ENCODE results near the gene PPP1R26. TPM values are rescaled to one million over a fixed set of nuclear protein-coding genes. Genes with fewer than 3 reads are reported as not detected.

The PPP1R26 gene
- total and polyA plus RNA-seq, 2 of the 13 experiments (the other 11 are each of a cell fraction or from before 2014, with no cell fraction given), result 8.6 to 11.6 TPM

DNA sequence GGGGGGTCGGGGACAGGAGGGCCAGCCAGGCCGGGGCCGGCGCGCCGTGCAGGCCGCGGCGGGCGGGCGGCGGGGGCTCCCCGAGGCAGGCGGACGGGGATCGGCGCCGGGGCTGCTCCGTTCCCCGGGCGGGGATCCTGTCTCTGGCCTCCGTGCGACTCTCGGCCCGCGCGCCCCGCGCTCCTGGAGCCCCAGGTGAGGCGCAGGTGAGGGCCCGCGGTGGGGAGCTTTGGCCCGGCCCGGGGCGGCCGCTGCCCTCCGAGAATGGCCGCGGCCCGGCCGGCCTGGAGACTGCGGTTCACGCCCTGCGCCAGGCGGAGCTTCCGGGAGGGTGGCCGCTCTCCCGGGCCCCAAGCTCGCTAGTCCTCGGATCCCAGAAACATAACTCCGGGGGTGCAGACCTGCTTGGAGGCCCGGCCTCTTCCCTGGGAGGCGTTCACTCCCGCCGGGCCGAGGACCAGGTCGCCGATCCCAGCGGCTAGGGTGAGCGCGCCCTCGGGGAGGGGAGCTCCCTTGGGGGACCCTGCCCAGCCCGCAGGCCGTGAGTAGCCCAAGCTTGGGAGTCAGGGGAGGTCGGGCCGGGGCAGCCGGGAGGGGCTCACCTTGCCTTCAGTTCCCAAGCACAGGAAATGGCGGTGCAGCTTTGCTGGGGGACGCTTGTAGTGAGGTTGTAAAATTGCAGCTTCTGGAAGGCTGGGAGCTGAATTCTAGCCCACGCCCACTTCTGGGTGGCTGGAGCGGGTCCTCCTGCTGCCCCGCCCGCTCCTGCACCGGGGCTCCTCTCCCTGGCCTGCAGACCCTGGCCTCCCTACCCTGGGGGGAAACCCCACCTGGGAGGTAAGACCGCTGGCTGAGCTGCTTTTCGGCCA, 723 bp downstream of the PPP1R26 start (continued):
- TF ChIP-seq, protein P1, sequence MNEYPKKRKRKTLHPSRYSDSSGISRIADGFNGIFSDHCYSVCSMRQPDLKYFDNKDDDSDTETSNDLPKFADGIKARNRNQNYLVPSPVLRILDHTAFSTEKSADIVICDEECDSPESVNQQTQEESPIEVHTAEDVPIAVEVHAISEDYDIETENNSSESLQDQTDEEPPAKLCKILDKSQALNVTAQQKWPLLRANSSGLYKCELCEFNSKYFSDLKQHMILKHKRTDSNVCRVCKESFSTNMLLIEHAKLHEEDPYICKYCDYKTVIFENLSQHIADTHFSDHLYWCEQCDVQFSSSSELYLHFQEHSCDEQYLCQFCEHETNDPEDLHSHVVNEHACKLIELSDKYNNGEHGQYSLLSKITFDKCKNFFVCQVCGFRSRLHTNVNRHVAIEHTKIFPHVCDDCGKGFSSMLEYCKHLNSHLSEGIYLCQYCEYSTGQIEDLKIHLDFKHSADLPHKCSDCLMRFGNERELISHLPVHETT (CRISPR knock-in tag; conservative IDR thresholded peaks at IDR 0.05), result peak; percentile 17; the same call in 1 of the 2 replicates
- TF ChIP-seq ZFP36 (IDR thresholded peaks at IDR 0.05; ENCODE audit: borderline replicate concordance, low read depth, low read length, partially characterized antibody) (no peak), POLR2G (IDR thresholded peaks at IDR 0.05; ENCODE audit: low read depth, low read length) (peak; percentile 42; the same call in 1 of the 2 replicates), SOX5 (CRISPR knock-in tag; IDR thresholded peaks at IDR 0.05; ENCODE audit: borderline replicate concordance) (no peak), ZNF598 (CRISPR knock-in tag; IDR thresholded peaks at IDR 0.05; ENCODE audit: borderline replicate concordance) (peak; percentile 39; the same call in 1 of the 2 replicates), BRD4 (CRISPR knock-in tag; IDR thresholded peaks at IDR 0.05) (0 out of 2 replicates have a peak, but pooled peaks have one; percentile 53), MED8 (CRISPR knock-in tag; IDR thresholded peaks at IDR 0.05; ENCODE audit: insufficient replicate concordance) (peak; percentile 49), TBX2 (CRISPR knock-in tag; IDR thresholded peaks at IDR 0.05; ENCODE audit: borderline replicate concordance) (peak; percentile 38; the same call in 1 of the 2 replicates), BCL6 (CRISPR knock-in tag; IDR thresholded peaks at IDR 0.05) (0 out of 2 replicates have a peak, but pooled peaks have one; percentile 6), ZNF20 (CRISPR knock-in tag; IDR thresholded peaks at IDR 0.05) (0 out of 2 replicates have a peak, but pooled peaks have one; percentile 56), ZNF747 (CRISPR knock-in tag; IDR thresholded peaks at IDR 0.05; ENCODE audit: borderline replicate concordance) (no peak), SP5 (CRISPR knock-in tag; IDR thresholded peaks at IDR 0.05; ENCODE audit: borderline replicate concordance, low read depth) (no peak), ZNF317 (CRISPR knock-in tag; IDR thresholded peaks at IDR 0.05) (peak; percentile 59; the same call in 1 of the 2 replicates), ZNF883 (CRISPR knock-in tag; IDR thresholded peaks at IDR 0.05; ENCODE audit: not compliant biosample characterization) (peak; percentile 53), ZNF337 (CRISPR knock-in tag; IDR thresholded peaks at IDR 0.05; ENCODE audit: borderline replicate concordance, low read depth) (0 out of 2 replicates have a peak, but pooled peaks have one; percentile 23), GLI4 (CRISPR knock-in tag; IDR thresholded peaks at IDR 0.05; ENCODE audit: borderline replicate concordance) (0 out of 2 replicates have a peak, but pooled peaks have one; percentile 23), POLR2AphosphoS5 (IDR thresholded peaks at IDR 0.05; ENCODE audit: low read depth, low read length) (peak; percentile 39; the same call in 1 of the 2 replicates), KDM5B (CRISPR knock-in tag; IDR thresholded peaks at IDR 0.05; ENCODE audit: borderline replicate concordance) (peak; percentile 90), HIVEP1 (CRISPR knock-in tag; IDR thresholded peaks at IDR 0.05) (peak; percentile 75), BHLHE40 (IDR thresholded peaks at IDR 0.05; ENCODE audit: low read length) (no peak), ZMYM3 (CRISPR knock-in tag; IDR thresholded peaks at IDR 0.05) (peak; percentile 29; the same call in 1 of the 2 replicates), AGO2 (optimal IDR thresholded peaks at IDR 0.05; ENCODE audit: low read depth, low read length) (peak; percentile 49)
- TF ChIP-seq, protein P2, sequence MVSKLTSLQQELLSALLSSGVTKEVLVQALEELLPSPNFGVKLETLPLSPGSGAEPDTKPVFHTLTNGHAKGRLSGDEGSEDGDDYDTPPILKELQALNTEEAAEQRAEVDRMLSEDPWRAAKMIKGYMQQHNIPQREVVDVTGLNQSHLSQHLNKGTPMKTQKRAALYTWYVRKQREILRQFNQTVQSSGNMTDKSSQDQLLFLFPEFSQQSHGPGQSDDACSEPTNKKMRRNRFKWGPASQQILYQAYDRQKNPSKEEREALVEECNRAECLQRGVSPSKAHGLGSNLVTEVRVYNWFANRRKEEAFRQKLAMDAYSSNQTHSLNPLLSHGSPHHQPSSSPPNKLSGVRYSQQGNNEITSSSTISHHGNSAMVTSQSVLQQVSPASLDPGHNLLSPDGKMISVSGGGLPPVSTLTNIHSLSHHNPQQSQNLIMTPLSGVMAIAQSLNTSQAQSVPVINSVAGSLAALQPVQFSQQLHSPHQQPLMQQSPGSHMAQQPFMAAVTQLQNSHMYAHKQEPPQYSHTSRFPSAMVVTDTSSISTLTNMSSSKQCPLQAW (CRISPR knock-in tag; IDR thresholded peaks at IDR 0.05), result peak; percentile 28; the same call in 1 of the 2 replicates
- TF ChIP-seq, protein P3, sequence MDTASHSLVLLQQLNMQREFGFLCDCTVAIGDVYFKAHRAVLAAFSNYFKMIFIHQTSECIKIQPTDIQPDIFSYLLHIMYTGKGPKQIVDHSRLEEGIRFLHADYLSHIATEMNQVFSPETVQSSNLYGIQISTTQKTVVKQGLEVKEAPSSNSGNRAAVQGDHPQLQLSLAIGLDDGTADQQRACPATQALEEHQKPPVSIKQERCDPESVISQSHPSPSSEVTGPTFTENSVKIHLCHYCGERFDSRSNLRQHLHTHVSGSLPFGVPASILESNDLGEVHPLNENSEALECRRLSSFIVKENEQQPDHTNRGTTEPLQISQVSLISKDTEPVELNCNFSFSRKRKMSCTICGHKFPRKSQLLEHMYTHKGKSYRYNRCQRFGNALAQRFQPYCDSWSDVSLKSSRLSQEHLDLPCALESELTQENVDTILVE (CRISPR knock-in tag; IDR thresholded peaks at IDR 0.05), result 0 out of 2 replicates have a peak, but pooled peaks have one; percentile 20

Data from HepG2 (cell line).